HG02798 (cell line): Measurements from ENCODE around the gene ZNF280C.
"Not testable (repeated sequence)": the region's sequence is repeated elsewhere in the genome, so short reads cannot be mapped to it uniquely, and the experiment has no call there.

ENCODE experiments used
- ATAC-seq: cut with Tn5 transposase; IDR thresholded peaks from one replicate; pipeline ENCODE4 v1.9.1; 2021; ENCODE audit warnings: mild to moderate bottlenecking; ENCODE audit not compliant: unreplicated experiment, poor library complexity

The ZNF280C gene, protein sequence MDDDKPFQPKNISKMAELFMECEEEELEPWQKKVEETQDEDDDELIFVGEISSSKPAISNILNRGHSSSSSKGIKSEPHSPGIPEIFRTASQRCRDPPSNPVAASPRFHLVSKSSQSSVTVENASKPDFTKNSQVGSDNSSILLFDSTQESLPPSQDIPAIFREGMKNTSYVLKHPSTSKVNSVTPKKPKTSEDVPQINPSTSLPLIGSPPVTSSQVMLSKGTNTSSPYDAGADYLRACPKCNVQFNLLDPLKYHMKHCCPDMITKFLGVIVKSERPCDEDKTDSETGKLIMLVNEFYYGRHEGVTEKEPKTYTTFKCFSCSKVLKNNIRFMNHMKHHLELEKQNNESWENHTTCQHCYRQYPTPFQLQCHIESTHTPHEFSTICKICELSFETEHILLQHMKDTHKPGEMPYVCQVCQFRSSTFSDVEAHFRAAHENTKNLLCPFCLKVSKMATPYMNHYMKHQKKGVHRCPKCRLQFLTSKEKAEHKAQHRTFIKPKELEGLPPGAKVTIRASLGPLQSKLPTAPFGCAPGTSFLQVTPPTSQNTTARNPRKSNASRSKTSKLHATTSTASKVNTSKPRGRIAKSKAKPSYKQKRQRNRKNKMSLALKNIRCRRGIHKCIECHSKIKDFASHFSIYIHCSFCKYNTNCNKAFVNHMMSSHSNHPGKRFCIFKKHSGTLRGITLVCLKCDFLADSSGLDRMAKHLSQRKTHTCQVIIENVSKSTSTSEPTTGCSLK

DNA sequence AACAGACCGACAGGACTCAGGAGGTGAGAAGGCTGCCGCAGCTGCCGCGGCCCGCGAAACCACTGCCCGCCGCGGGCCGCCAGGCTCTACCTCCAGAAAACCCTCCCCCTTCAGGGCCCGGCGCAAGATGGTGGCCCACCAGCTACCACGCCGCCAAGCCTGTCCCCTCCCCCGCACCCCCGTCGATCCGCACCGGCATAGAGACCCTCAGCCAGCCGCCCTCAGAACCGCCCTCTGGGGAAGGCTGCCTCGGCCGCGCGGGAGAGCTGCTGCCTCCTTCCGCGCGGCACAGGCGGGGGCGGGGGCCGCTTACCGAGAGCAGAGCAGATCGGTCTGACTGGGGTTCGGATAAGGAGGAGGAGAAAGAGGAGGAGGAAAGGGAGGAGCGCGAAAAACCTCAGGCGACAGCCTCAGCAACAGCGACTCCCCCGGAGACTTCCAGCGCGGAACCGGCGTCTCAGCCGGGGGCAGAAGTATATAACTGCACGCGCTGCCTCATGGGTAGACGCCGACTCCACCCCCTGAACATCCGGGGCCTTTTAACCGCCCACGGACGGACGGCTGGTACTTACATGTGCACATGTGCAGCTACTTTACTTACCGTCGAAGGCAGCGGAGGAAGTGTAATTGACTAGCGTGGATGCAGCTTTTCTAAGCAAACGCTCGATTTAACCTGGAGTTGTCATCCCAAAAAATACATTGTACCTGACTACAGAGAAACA is at the start of gene ZNF280C:
Gene ZNF280C, minus strand, starts transcription at position 451 of the 722 bp plus-strand sequence. CDS start 8,450 bp downstream, outside the sequence.
- peak; percentile 93 for ATAC-seq

DNA sequence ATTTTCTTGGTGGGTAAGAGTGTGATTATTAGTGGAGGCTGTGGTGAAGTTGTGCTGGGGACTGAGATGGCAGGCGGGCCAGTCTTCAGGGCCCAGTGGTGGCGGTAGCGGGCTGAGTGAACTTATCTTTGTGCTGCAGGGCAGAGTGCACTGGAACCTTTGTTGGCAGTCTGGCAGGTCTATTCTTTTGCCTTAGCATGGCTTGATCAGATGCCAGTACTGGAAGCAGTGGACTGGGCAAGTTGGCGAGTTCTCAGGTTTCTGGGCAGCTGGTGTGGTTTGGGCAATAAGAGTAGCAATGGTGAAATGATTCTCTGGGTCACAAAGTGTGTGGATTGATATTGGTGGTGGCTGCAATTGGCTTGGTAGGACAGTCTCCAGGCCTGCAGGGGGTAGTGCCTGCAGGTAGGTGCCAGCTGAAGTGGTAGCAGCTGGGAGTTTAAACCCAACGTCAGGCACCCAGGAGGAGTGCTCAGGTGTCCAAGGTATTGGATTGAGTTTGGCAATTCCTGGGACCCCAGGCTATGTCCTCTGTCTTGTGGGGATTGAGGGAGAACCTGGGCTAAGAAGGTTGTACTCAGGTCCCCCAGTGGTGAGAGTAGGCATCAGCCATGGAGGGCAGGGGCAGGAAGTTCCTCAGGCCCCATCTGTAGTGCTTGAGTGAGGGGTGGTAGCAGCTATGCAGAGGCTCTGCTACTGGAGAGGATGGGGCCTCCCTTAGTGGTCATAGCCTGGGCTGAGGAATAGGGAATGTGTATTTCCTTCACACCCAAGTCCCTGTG is 36.1 kb upstream of the ZNF280C start:
- ATAC-seq, result no peak

DNA sequence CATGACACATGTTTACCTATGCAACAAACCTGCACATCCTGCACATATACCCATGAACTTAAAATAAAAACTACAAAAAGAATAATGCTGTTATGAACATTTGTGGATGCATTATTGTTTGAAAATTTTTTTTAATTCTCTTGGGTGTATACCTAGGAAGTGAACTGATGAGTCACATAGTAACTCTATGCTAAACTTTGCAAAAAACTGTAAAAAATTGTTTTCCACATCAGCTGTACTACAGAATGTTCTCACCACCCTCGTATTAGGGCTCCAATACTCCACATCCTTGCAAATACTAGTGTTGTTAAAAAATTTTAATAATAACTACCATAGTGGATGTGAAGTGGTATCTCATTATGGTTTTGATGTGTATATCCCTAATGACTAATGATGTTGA is 33.3 kb upstream of the ZNF280C start:
- ATAC-seq, result no peak

DNA sequence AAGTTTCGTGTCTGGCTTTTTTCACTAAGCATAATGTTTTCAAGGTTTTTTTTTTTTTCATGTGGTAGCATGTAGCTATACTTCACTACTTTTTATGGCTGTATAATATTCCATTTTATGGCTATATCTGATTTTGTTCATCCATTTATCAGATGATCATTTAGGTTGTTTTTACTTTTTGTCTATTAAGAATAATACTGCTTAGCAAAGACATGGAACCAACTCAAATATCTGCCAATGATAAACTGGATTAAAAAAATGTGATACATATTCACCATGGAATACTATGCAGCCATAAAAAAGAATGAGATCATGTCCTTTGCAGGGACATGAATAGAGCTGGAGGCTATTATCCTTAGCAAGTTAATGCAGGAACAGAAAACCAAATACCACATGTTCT is 32.7 kb upstream of the ZNF280C start:
- no peak for ATAC-seq

DNA sequence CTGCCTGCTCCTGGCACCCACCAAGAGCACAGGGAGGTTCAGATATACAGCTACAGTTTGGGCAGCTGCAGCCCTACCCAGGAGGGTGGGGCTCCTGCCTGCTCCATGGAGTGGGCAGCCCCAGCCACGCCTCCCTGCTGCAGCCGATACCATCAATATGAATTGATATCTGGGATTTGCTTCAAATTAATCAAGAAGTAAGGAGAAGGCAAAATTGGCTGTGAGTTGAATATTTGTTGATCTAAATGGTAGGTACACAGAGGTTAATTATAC is 31.2 kb upstream of the ZNF280C start:
- no peak for ATAC-seq

DNA sequence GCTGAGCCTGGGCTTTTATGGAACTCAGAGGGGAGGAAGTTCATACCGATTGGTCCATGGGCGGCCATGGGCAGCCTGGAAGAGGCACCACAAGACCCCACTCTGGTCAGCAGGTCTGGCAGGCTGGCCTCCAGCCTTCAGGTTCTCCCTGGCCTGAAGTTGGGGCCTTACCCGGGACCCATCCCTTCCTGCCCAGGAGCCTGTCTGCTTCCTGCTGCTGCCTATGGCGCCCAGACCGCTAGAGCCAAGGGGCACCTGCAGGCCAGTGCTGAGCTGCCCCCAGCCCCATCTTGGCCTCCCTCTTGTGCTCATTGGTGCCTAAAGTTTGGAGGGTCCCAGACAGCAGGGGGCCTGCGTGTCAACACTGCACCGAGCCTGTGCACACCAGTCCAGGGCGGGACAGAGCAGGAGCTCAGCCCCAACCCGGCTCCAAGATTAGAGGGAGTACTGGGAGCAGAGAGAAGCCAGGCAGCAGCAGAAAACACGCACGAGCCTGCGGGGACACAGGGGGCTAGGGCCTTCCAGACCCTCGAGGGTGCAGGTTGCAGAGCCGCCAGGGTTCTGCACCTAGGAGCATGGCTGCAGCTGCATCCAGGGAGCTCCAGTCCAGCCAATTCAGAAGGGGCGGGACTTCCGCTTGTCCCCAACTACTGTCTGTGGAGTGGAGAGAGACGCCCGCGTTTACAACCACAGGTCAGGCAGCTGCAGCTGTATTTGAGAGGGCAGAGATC is 30.7 kb upstream of the ZNF280C start:
- ATAC-seq, result no peak

DNA sequence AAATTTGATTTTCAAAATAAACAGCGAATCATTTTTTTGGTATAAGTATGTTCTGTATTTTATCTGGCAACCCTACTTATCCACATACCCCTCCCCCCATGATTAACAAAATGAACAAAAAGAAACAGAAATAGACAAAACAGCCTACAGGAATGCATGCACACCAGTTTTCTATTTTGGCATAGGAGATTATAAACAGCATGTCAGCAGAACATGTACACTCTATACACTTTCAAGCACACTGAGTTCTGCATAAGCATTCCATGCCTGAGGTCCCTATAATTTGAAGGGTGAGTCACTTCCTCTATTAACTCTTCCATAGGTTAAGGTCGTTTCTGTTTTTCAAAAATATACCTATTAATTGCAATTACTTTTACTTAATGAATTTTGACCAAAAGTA is 28.0 kb upstream of the ZNF280C start:
- no peak for ATAC-seq

DNA sequence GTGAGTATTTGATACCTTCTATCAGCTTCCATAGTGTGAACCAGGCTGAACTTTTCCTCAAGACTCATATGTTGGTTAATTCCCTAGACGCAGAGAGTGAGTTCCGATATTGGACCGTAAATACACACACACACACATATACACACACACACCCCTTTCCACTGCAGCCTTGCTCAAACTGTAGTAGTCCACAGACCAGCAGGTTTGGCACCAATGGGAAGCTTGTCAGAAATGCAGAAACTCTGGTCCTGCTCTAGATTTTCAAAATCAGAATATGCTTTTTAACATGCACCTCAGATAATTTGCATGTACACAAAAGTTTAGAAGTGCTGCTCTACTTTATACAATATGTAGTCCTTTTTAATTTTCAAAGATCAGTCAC is 27.6 kb upstream of the ZNF280C start:
- no peak for ATAC-seq

DNA sequence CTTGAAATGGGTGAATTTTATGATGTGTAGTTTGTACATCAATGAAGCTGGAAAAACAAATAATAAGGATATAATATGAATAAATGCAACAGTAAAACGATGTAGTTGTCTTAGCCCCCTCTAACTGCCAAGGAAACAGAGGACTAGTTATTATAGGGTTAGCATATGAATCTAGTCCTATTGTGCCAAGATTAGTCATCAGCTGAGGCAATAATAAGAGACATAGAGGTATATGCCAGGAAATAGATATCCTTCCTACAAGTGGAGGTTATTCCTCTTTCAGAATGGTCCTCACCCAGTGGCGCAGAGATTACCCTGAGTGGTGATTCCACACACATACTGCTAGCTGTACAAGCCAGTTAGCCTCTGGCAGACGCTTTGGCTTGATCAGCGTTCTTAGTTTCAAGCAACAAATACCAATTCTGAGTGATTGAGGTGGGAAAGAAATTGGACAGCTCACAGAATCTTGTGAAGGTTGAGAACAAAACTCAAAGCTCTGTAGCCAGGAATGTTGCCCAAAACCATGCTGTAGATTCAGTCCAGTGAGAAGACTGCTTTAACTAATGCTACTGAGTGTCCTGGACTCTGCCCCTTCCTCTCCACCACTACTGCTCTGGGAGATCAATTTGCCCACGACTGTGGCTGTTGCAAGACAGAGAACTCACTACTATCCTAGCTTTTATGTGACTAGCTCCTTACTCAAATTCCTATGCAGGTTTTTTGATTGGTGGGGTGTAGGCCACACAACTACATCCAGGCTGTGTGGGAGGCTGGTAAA is 27.0 kb upstream of the ZNF280C start:
- no peak for ATAC-seq

DNA sequence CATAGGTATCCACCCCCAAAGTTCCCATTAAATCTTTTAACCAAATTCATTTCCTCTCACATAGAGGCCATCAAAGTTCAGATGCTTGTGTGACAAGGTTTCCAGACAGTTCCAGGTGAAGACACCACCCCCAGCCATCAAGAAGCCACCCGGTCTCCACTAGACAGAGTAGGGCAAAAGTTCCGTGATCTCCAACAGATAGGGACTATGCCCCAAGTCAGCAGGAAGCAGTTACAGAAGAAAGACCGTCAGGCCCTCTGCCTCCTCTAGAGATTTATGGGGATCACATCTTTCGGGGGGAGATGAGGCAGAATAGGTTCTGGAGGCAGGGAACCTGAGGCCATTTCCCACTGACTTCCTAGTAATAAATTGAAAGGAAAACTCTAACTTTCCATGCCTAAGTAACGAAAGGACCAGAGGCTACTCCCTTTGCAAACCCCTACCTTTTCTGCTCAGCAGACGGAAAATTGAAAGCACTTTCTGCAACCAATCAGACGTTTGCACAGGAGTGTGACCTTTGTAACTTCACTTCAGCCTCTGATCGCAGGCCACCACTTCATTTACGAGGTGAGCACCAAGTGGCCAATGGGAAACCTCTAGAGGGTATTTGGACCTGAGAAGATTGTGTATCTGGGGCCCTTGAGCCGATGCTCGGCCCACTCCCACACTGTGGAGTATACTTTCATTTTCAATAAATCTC is 18.5 kb upstream of the ZNF280C start:
- no peak for ATAC-seq

DNA sequence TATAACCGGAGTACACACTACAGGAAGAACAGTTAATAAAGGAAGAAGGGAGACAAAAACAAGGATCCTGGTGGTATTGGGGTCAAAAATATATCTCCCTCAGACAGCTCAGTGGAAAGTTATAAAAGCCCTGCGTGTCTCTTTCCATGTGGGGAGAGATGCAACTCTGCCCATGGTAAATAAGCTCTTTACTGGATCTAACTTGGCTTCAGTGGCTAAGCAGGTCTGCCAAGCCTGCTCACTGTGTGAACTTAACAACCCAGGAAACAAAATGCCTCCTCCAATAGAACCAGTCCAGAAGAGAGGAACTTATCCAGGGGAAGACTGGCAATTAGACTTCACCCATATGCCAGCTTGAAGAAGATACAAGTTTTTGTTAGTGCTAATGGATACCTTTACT is 17.0 kb upstream of the ZNF280C start:
- no peak for ATAC-seq

DNA sequence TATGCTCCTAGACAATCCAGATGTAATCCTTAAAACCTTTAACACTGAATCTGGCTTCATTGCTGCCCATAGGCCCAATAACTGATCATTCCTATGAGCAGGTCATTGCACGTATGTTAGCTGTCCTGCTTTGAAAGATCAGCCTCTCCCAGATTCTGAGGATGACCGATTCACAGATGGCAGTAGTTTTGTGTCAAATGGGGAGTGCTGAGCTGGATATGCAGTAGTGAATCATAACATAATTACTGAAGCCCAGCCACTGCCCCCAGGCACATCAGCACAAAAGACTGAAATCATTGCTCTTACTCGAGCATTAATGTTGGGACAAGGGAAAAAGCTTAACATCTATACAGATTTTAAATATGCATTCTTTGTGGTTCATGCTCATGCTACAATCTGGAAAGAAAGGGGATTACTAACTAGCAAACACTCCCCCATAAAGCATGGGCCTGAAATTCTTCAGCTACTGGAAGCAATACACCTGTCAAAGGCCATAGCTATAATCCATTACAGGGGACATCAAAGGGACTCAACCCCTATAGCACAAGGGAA is 16.4 kb upstream of the ZNF280C start:
- no peak for ATAC-seq

DNA sequence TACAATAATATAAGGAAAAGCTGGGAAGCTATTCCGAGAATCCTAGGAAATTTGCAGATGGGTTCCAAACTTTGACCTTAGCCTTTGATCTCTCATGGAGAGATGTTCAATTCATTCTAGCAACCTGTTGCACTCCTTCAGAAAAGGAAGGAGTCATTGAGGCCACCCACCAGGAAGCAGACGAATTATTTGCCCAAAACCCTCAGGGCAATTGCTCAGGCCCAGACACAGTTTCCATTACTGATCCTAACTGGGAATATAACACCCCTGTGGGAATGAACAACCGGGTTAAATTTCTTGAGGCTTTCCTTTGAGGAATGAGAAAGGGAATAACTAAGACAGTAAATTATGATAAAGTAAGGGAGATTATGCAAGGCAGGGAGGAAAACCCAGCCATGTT is 13.5 kb upstream of the ZNF280C start:
- ATAC-seq, result no peak

DNA sequence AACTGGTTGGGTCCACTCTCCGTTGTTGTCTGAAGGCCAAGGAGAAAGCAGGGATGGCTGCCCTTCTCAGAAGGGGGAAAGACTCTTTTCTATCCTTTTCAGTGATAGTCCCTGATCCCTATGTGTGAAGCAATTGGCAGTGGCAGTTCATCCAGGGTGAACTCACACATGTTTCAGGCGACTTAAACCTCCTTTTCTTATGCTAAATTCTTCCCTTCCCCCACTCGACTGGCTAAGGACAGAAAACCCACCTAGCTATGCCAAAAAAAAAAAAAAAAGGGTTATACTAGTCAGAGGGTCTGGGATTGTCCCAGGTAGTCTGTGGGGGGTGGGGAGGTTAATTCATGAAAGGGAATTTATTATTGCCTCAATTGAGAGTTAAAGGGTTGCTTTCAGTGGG is 12.2 kb upstream of the ZNF280C start:
- ATAC-seq, result no peak

DNA sequence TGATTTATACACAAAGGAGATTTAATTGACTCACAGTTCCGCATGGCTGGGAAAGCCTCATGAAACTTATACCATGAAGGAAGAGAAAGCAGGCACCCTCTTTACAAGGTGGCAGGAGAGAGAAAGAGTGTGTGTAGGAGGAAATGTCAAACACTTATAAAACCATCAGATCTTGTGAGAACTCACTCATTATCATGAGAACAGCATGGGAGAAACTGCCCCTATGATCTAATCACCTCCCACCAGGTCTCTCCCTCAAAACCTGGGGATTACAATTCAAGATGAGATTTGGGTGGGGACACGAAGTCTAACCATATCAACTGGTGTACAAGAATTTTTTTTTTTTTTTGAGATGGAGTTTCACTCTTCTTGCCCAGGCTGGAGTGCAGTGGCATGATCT is 3.6 kb upstream of the ZNF280C start:
- ATAC-seq, result not testable (repeated sequence)

DNA sequence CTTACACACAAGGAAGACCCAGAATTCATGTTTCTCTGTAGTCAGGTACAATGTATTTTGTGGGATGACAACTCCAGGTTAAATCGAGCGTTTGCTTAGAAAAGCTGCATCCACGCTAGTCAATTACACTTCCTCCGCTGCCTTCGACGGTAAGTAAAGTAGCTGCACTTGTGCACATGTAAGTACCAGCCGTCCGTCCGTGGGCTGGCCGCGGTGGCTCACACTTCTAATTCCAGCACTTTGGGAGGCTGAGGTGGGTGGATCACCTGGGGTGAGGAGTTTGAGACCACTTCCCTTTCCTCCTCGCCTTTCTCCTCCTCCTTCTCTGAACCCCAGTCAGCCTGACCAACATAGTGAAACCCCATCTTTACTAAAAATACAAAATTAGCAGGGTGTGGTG is 692 bp upstream of the ZNF280C start:
- not testable (repeated sequence) for ATAC-seq

DNA sequence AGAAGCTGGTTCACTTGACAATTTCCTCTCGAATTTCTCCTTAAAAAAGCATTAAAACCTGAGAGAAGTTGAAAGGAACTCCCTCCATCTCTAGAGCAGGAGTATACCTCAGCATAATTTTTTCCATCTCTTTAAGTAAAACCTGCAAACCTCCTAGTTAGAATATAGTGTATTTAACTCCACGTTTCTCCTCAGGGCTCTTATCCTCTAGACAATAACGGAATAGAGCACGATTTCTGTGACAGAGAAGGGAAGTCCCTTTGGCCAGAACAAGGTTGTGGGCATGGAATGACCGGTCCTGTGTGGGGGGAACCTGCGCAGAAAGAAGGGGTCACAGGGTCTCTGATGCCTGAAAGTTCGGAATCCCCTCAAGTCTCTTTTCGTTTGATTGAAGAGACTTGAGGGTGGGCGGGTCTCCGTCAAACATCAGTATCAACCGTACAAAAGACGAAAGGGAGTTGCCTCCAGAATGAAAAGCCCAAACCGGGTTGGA is 697 bp downstream of the ZNF280C start:
- ATAC-seq, result peak; percentile 15

DNA sequence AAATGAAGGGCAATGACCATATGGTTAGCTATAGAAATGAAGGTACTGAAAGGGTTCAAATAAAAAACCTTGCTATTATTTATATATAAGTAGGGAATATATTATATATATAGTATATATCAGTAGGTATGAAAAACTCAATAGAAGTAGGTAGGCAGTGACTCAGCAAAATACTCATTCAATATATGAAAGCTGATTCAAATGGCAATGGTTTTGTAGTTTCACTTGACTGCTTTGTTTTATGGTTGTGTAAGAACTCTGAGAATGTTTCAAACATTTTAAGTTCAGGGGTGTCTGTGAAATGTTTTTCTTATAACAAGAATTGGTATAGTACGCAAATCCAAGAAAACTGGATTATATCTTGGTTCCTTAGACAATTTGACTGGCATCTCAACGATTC is 4.1 kb downstream of the ZNF280C start:
- ATAC-seq, result no peak
